OCI-LY3 (cell line): ENCODE results near the gene METTL23.

Source experiments
- CTCF ChIP-seq: fragments of 200-600, 300-600 bp; sonication (generic); IDR thresholded peaks from 2 replicates; pipeline ENCODE4 v1.5.1; 2014; ENCODE audit warnings: antibody characterized with exemption, low read length, low read depth
- EZH2phosphoT487 ChIP-seq: fragments of 200-600 bp; shearing (Covaris generic); IDR thresholded peaks from 2 replicates; pipeline ENCODE4 v1.6.1; 2018; ENCODE audit warnings: antibody characterized with exemption, mixed run types, low read depth

DNA sequence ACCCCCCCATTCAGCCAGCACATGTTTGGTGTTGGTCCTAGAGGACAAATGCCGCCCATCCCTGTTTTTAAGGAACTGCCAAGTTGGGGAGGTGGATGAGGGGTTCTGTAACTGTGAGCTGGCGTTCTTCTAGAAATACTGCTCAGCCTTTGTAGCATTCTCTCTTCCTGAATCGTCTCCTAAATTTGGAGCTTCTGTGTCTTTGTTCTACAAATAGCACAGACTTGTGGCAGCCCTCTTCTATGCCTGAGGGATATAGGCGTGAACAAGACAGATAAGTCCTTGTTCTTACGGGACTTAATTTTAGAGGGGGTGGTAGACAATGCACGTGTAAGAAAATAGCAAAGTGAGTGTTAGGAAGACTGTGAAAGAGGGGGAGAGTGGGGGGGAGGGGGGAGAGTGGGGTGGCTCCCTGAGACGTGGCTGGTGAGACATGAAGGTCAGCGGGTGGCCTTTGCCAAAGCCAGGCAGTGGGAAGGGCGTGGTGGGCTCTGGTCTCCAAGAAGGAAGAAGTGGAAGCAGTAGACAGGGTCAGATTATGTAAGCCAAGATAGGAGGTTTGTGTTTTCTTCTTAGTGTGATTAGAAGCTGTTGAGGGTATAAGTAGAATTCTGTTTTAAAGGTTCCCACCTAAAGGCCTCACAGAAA lies 21.2 kb downstream of the METTL23 start:
- TF ChIP-seq CTCF = no peak
- TF ChIP-seq EZH2phosphoT487 = no peak
